Measurements from ENCODE around the gene PRICKLE4. TPM values are rescaled to one million over a fixed set of nuclear protein-coding genes. Genes with fewer than 3 reads are reported as not detected.

PRICKLE4 gene
- total and polyA plus RNA-seq, 2 of the 13 experiments (the other 11 are each of a cell fraction or from before 2014, with no cell fraction given), result 0.92 to 1.2 TPM

DNA sequence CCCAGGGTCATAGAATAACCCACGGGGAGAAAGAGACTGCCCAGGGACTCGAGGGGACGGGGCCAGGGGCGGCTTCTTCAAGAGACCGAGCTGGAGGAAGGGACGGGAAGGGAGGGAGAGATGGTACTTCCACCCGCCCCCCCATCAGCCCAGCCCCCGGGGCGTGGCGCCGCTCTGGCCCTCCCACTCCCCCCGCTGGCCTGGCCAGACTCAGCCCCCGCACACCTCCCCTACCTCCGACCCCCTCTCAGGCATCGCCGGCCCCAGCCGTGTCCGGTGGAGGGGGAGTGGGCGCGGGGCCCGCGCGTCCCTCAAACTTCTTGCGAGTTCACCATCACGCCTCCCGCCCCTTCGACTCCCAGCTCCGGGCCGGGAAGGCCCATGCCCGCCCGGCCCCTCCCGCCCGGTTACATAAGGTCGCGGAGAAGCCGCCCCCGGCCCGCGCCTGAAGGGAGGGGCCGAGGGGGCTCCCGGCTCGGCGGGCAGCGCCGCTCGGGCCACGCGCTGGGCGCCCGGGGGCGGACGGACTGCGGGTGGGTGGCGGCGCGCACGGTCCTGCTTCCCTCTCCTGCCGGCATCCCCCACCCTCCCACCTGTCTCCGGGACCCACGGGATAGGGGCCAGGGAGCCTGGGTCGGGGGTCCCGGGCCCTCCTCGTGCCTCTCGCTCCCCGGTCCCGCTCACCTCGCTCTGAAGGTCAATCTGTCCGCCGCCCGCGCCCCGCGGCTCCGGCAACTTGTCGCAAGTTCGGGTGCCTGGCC lies 45.7 kb upstream of the PRICKLE4 start (continued):
- TF ChIP-seq ZNF619 (CRISPR knock-in tag; IDR thresholded peaks at IDR 0.05) (no peak), SMARCC2 (IDR thresholded peaks at IDR 0.05) (no peak), ZNF557 (CRISPR knock-in tag; IDR thresholded peaks at IDR 0.05) (no peak), ZNF274 (CRISPR knock-in tag; IDR thresholded peaks at IDR 0.05) (no peak), ATF7 (IDR thresholded peaks at IDR 0.05) (no peak), ATF7 (CRISPR knock-in tag; IDR thresholded peaks at IDR 0.05) (no peak), ZNF788 (CRISPR knock-in tag; IDR thresholded peaks at IDR 0.05; ENCODE audit: borderline replicate concordance) (peak; percentile 27; the same call in 1 of the 2 replicates), KDM6A (CRISPR knock-in tag; IDR thresholded peaks at IDR 0.05; ENCODE audit: low read depth) (no peak), ZNF205 (CRISPR knock-in tag; IDR thresholded peaks at IDR 0.05) (no peak), ZNF605 (CRISPR knock-in tag; IDR thresholded peaks at IDR 0.05) (no peak), KLF11 (CRISPR knock-in tag; IDR thresholded peaks at IDR 0.05) (no peak), ZMYM2 (CRISPR knock-in tag; IDR thresholded peaks at IDR 0.05) (no peak), DR1 (CRISPR knock-in tag; IDR thresholded peaks at IDR 0.05) (0 out of 2 replicates have a peak, but pooled peaks have one; percentile 31), RARA (CRISPR knock-in tag; IDR thresholded peaks at IDR 0.05) (no peak; the same call in none of the 2 replicates), ZFY (CRISPR knock-in tag; IDR thresholded peaks at IDR 0.05) (no peak; the same call in 1 of the 2 replicates)
- TF ChIP-seq, protein P1, sequence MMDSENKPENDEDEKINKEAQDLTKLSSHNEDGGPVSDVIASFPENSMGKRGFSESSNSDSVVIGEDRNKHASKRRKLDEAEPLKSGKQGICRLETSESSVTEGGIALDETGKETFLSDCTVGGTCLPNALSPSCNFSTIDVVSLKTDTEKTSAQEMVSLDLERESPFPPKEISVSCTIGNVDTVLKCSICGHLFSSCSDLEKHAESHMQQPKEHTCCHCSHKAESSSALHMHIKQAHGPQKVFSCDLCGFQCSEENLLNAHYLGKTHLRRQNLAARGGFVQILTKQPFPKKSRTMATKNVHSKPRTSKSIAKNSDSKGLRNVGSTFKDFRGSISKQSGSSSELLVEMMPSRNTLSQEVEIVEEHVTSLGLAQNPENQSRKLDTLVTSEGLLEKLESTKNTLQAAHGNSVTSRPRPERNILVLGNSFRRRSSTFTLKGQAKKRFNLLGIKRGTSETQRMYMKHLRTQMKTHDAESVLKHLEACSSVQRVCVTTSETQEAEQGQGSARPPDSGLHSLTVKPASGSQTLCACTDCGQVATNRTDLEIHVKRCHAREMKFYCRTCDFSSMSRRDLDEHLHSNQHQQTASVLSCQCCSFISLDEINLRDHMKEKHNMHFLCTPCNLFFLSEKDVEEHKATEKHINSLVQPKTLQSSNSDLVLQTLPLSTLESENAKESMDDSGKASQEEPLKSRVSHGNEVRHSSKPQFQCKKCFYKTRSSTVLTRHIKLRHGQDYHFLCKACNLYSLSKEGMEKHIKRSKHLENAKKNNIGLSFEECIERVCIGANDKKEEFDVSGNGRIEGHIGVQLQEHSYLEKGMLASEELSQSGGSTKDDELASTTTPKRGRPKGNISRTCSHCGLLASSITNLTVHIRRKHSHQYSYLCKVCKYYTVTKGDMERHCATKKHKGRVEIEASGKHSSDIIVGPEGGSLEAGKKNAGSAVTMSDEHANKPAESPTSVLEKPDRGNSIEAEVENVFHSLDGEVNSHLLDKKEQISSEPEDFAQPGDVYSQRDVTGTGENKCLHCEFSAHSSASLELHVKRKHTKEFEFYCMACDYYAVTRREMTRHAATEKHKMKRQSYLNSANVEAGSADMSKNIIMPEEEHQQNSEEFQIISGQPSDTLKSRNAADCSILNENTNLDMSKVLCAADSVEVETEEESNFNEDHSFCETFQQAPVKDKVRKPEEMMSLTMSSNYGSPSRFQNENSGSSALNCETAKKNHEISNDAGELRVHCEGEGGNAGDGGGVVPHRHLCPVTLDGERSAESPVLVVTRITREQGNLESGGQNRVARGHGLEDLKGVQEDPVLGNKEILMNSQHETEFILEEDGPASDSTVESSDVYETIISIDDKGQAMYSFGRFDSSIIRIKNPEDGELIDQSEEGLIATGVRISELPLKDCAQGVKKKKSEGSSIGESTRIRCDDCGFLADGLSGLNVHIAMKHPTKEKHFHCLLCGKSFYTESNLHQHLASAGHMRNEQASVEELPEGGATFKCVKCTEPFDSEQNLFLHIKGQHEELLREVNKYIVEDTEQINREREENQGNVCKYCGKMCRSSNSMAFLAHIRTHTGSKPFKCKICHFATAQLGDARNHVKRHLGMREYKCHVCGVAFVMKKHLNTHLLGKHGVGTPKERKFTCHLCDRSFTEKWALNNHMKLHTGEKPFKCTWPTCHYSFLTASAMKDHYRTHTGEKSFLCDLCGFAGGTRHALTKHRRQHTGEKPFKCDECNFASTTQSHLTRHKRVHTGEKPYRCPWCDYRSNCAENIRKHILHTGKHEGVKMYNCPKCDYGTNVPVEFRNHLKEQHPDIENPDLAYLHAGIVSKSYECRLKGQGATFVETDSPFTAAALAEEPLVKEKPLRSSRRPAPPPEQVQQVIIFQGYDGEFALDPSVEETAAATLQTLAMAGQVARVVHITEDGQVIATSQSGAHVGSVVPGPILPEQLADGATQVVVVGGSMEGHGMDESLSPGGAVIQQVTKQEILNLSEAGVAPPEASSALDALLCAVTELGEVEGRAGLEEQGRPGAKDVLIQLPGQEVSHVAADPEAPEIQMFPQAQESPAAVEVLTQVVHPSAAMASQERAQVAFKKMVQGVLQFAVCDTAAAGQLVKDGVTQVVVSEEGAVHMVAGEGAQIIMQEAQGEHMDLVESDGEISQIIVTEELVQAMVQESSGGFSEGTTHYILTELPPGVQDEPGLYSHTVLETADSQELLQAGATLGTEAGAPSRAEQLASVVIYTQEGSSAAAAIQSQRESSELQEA (CRISPR knock-in tag; IDR thresholded peaks at IDR 0.05; ENCODE audit: not compliant biosample characterization), result no peak
- TF ChIP-seq, protein P2, sequence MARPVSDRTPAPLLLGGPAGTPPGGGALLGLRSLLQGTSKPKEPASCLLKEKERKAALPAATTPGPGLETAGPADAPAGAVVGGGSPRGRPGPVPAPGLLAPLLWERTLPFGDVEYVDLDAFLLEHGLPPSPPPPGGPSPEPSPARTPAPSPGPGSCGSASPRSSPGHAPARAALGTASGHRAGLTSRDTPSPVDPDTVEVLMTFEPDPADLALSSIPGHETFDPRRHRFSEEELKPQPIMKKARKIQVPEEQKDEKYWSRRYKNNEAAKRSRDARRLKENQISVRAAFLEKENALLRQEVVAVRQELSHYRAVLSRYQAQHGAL (CRISPR knock-in tag; IDR thresholded peaks at IDR 0.05; ENCODE audit: not compliant biosample characterization), result no peak
- TF ChIP-seq, protein P3, sequence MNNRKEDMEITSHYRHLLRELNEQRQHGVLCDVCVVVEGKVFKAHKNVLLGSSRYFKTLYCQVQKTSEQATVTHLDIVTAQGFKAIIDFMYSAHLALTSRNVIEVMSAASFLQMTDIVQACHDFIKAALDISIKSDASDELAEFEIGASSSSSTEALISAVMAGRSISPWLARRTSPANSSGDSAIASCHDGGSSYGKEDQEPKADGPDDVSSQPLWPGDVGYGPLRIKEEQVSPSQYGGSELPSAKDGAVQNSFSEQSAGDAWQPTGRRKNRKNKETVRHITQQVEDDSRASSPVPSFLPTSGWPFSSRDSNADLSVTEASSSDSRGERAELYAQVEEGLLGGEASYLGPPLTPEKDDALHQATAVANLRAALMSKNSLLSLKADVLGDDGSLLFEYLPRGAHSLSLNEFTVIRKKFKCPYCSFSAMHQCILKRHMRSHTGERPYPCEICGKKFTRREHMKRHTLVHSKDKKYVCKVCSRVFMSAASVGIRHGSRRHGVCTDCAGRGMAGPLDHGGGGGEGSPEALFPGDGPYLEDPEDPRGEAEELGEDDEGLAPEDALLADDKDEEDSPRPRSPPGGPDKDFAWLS (CRISPR knock-in tag; IDR thresholded peaks at IDR 0.05; ENCODE audit: borderline replicate concordance), result no peak
- TF ChIP-seq, protein P4, sequence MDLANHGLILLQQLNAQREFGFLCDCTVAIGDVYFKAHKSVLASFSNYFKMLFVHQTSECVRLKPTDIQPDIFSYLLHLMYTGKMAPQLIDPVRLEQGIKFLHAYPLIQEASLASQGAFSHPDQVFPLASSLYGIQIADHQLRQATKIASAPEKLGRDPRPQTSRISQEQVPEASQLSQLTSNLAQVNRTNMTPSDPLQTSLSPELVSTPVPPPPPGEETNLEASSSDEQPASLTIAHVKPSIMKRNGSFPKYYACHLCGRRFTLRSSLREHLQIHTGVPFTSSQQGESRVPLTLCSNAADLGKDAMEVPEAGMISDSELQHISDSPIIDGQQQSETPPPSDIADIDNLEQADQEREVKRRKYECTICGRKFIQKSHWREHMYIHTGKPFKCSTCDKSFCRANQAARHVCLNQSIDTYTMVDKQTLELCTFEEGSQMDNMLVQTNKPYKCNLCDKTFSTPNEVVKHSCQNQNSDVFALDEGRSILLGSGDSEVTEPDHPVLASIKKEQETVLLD (CRISPR knock-in tag; IDR thresholded peaks at IDR 0.05; ENCODE audit: low read depth), result no peak

Measured in HepG2 (cell line).